Embryonic facial prominence (tissue), 1 donor: ENCODE results near the gene IL21R.

ENCODE experiments used
- DNase-seq: peaks from one replicate; pipeline ENCODE4 v3.0.0-alpha.2; 2016; ENCODE audit errors: extremely low spot score

Gene IL21R

DNA sequence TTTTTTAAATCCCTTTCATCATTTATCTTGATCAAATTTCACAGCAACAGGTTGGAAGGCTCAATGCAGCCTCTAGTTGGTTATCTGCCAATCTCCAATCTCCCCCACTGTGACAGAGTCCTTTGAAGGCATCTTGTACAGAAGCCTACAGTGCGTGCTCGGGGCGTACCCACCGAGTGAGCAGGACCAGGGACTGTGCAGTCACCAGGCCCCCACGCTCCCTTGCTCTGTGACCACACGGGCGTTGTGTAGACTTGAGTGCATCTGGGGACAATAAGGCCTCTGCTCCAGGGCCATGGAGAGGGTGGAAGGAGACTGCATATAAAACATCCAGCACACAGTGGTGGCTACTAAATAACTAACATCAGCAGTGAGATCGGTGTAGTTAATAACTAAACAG is 84.4 kb downstream of the IL21R start:
- no peak for DNase-seq

DNA sequence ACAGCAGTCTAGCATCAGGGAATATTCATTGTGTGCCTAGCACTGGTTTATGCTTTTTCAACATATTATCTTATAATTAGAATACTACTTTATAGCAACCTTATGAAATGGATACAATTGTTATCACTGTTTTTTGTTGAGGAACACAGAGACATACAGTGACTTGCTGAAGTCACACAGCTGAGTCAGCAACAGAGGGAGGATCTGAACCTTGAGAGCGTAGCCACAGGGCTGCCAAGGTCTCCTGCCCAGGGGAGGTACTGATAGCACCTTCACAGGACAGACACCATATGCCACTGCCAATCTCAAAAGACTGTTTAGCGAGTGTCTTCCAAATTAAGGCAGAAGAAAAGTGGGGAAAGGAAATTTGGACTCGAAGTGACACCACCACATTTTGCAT is 84.8 kb downstream of the IL21R start:
- DNase-seq: no peak

- no peak for DNase-seq
Observed at GRCh38 chr16:27489421-27489820, 87.4 kb downstream of the IL21R start.

- DNase-seq: no peak
Observed at GRCh38 chr16:27489906-27490305, 87.9 kb downstream of the IL21R start.

DNA sequence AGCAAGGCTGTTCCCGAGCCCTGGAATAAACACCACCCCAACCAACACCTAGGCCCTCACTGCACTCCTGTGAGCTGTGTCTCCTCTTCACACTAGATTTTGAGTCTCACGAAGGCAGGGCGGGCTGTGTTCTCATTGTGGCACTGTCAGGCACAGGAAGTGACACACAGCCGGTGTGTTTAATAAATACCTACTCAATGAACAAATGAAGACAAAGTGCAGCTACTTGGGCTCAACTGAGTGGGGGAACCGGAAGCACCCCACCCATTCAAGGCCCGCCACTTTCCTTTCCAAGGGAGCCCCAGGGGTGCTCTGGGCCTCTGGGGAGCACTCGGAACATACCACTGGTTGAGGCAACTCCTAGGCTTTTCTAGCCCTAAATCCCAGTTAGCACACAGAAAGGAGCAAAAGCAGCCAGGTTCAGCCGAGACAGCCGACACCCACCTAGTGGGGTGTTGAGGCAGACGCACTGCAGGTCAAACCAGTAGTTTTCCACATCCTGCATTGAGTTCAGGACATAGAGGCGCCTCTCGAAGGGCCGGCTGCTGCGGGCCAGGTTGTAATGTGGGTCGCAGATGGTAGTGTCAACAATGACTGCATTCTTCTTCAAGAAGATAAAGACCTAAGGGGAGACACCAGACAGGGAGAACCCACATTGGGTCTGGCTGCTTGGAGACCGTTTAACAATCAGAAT is 90.1 kb downstream of the IL21R start:
- no peak for DNase-seq

DNA sequence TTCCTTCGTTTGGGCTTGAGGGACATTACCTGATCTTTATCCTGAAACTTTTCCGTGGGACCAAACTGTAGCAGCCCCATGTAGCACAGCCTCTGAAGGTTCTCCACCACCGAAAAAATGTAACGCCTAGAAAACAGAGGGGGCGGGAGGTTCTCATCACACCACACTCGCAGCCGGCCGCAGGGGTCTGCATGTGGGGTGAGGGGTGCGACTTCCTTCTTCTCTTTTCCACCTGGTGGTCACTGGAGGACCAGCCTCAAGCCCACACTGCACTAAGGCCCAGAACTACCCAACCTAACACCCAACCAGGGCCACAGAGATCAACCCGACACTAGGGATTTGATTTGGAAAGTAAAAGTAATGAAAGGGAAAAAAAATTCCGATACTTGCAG is 90.6 kb downstream of the IL21R start:
- no peak for DNase-seq

DNA sequence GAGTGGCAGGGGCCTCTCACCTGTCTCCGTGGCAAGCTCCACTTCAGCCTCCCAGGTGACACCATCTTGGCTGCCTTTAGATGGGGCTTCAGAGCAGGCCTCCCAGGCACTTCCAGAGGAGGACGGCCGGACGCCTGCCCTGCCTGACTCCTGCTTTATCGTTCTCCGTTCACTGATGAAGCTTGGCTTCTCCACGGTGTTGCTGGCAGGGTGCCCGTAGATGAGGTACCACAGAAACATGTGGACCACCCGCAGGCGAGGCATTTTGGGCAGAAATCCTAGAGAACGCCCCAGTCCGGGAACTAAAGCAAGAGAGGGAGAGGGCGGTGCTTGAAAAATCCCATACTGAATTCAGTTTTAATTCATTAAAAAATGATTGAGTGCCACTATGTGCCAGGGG is 93.2 kb downstream of the IL21R start:
- no peak for DNase-seq

GRCh38 chr16:27498031-27498825 is 96.3 kb downstream of the IL21R start:
- no peak for DNase-seq

DNA sequence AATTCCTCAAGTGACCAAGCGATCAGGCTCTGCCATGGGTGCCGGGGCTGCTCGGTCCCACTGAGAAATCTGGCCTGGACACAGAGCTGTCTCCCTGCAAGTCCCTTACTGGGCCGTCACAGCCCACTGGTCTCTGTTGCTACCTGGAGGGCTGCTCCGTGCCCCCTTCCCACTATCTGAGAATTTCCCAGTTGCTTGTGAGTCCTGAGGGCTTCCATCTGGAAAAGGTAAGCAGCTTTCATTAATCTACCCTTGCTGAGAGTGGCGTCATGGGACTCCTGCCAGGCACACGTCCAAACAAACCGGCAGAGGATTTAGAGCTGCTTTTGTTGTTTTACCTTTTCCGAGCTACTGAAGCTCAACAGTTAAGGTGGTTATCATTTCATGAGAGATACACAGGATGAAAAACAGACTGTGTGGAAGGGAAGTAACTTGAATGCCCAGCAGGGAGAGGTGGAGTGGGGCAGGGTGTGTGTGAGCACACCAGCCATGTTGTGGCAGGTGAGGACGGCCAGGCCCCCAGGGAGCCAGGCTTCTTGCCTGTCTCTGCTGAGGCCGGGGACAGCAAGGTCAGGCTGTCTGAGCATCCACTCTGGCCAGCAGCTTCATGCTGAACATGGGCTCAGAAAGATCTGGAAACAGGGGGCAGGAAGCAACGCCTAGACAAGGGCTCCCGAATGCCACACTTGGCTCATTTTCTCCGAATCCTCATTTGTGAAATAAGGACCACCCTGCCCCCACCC is 97.1 kb downstream of the IL21R start:
- no peak for DNase-seq

DNA sequence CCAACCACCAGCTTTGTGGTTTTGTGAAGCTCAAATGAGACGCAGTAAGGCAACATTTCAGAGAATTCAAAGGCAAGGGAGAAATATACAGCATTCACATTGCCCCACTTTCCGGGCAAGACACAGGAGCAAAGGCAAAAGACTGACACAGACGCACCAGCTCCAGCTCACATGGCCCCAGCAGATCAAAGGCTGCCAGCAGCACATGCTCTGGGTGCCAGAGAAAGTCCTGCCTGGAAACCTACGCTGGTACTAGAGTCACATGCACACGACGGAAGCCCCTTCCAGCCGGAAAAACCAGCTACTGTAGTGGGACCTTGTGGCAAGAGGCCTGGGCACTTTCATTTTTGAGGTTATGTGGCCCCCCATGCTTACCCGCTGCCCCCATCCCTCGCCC is 97.7 kb downstream of the IL21R start:
- DNase-seq: no peak

GRCh38 chr16:27500801-27501200 is 98.8 kb downstream of the IL21R start:
- no peak for DNase-seq
